ENCODE results near the gene KRTAP3-2. TPM values are rescaled to one million over a fixed set of nuclear protein-coding genes. Genes with fewer than 3 reads are reported as not detected.

KRTAP3-2 gene
- total RNA-seq, 1 experiment from 2014 or later: not detected

DNA sequence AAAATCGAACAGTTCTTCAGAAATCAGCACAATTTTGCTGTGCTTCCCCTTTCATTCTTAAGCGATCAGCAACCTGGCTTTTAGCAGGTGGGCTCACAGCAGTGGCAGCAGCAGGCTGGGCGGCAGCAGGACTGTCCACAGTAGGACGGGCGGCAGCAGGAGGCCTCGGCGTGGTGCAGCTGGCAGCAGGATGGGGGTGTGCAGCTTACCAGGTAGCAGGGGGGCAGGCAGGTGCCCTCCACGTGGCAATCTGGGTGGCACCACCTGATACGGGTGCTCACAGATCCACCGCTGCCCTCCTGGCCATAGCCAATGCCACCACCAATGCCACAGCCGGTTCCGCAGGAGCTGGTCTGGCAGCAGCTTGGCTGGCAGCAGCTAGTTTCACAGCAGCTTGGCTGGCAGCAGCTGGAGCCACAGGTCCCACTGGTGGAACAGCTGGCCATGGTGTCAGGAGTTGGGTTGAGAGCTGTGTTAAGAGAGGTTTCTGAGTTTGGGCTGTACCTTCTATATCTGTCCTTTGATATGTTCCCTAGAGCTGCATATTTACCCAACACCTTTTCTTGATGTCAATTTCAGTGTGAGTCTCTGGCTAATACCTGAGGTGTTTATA is 30.0 kb upstream of the KRTAP3-2 start, which contains the start of gene KRTAP1-4:
Gene KRTAP1-4, minus strand, starts transcription at position 563 of the 613 bp plus-strand sequence. Its CDS starts 117 bp downstream, at position 446.
- no peak within 1 kb of the TSS for H3K27ac ChIP-seq
- H3K36me3 ChIP-seq (ENCODE audit: low read depth): no peaks in the 10 kb centered on the region
- peaks cover 15% of the 10 kb centered on the region for H3K4me1 ChIP-seq (replicated peaks; ENCODE audit: insufficient read depth)
- no peaks in the 10 kb centered on the region for H3K9me2 ChIP-seq (ENCODE audit: insufficient read depth)
- intact Hi-C loops (cut with micrococcal nuclease; ENCODE audit: unreplicated experiment): no loop called here
- no peak for TF ChIP-seq CTCF (conservative IDR thresholded peaks at IDR 0.05)
- H4K20me1 ChIP-seq (ENCODE audit: insufficient read depth): no peaks in the 10 kb centered on the region
- DNase-seq: no peak
- peaks cover 9% of the 10 kb centered on the region; the same call in 1 of the 2 replicates for H3F3A ChIP-seq (ENCODE audit: insufficient read depth, low read depth)
- H3K79me2 ChIP-seq (ENCODE audit: low read depth): no peaks in the 10 kb centered on the region
- H3K9me3 ChIP-seq (ENCODE audit: insufficient read depth, low read depth): no peaks in the 10 kb centered on the region
- ChIA-PET POLR2A (ENCODE audit: unreplicated experiment) (no interaction called here), CTCF (no interaction called here)
- H3K4me3 ChIP-seq: no peak within 1 kb of the TSS
- no peak within 1 kb of the TSS for H2AFZ ChIP-seq
- BruUV-seq (replicated peaks): no TSS peak
- H3K27me3 ChIP-seq (ENCODE audit: insufficient read depth, low read depth): no peaks in the 10 kb centered on the region
- no peak within 1 kb of the TSS for H3K4me2 ChIP-seq

GRCh38 chr17:41026715-41027471 is 27.2 kb upstream of the KRTAP3-2 start, which contains the start of gene KRTAP1-5:
Gene KRTAP1-5 (minus strand): TSS chr17:41027208. CDS start chr17:41027155, 53 bp downstream.
- no peaks in the 10 kb centered on the region for H3K27me3 ChIP-seq (ENCODE audit: insufficient read depth, low read depth)
- H3K36me3 ChIP-seq (ENCODE audit: low read depth): no peaks in the 10 kb centered on the region
- H2AFZ ChIP-seq: peak within 1 kb of the TSS; percentile 12; the same call in 1 of the 2 replicates
- no TSS peak for BruUV-seq (replicated peaks)
- TF ChIP-seq CTCF (conservative IDR thresholded peaks at IDR 0.05): no peak
- TF ChIP-seq EZH2 (IDR thresholded peaks at IDR 0.05; ENCODE audit: low read depth): no peak
- no peak within 1 kb of the TSS for H3K4me3 ChIP-seq
- intact Hi-C loops (cut with micrococcal nuclease; ENCODE audit: unreplicated experiment): no loop called here
- H3K9me3 ChIP-seq (ENCODE audit: insufficient read depth, low read depth): peaks cover 5% of the 10 kb centered on the region; the same call in 1 of the 2 replicates
- POLR2A ChIA-PET (ENCODE audit: unreplicated experiment): no interaction called here
- H3K27ac ChIP-seq: peak within 1 kb of the TSS; percentile 19; the same call in 1 of the 2 replicates
- H3K4me2 ChIP-seq: peak within 1 kb of the TSS; percentile 4; the same call in 1 of the 2 replicates
- no peaks in the 10 kb centered on the region for H4K20me1 ChIP-seq (ENCODE audit: insufficient read depth)
- H3K9me2 ChIP-seq (ENCODE audit: insufficient read depth): no peaks in the 10 kb centered on the region
- H3F3A ChIP-seq (ENCODE audit: insufficient read depth, low read depth): peaks cover 9% of the 10 kb centered on the region; the same call in 1 of the 2 replicates
- peak in 1 of 2 experiments; percentile 52 for DNase-seq
- H3K4me1 ChIP-seq (replicated peaks; ENCODE audit: insufficient read depth): peaks cover 14% of the 10 kb centered on the region
- H3K79me2 ChIP-seq (ENCODE audit: low read depth): no peaks in the 10 kb centered on the region
- CTCF ChIA-PET: interaction anchor here (0.6 kb wide), 1 partner anchor 46 kb away, joined by 3 read pairs; no protein-coding TSS in a partner anchor

DNA sequence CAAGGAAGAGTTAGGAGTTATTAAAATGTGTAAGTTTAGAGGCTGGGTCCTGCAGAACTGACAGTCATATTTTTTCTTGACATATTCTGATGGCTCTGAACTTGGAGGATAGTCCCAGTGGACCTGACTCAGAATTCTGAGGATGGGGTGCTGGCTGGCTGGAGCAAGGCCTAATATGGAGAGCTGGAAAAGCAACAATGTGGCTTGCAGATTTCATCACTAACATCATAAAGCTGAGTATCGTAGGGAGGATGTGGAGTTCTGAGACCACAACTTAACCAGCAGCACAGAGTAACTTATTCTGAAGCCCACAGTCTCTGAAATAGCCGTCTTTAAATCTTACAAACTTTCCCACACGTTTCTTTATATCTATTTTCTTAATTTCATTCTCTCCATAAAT is 25.0 kb upstream of the KRTAP3-2 start:
- Histone ChIP-seq H3K36me3 (ENCODE audit: low read depth) (no peaks in the 10 kb centered on the region), H3K27me3 (ENCODE audit: insufficient read depth, low read depth) (no peaks in the 10 kb centered on the region), H3K4me2 (no peak overlapping the region), H3K4me1 (replicated peaks; ENCODE audit: insufficient read depth) (peaks cover 30% of the 10 kb centered on the region), H3K27ac (no peak overlapping the region), H3K9me3 (ENCODE audit: insufficient read depth, low read depth) (peaks cover 13% of the 10 kb centered on the region; the same call in 1 of the 2 replicates), H3F3A (ENCODE audit: insufficient read depth, low read depth) (peaks cover 28% of the 10 kb centered on the region), H3K79me2 (ENCODE audit: low read depth) (no peaks in the 10 kb centered on the region), H2AFZ (no peak overlapping the region), H4K20me1 (ENCODE audit: insufficient read depth) (no peaks in the 10 kb centered on the region), H3K4me3 (no peak overlapping the region), H3K9me2 (ENCODE audit: insufficient read depth) (no peaks in the 10 kb centered on the region)
- intact Hi-C loops (cut with micrococcal nuclease; ENCODE audit: unreplicated experiment): no loop called here
- ChIA-PET POLR2A (ENCODE audit: unreplicated experiment) (no interaction called here), CTCF (no interaction called here)
- DNase-seq: no peak
- BruUV-seq (replicated peaks): no TSS peak
- no peak for TF ChIP-seq CTCF (conservative IDR thresholded peaks at IDR 0.05)
- no peak for TF ChIP-seq EZH2 (IDR thresholded peaks at IDR 0.05; ENCODE audit: low read depth)
